Muscle layer of colon (tissue), 2 donors: Measurements from ENCODE around the gene KRTAP12-1.

Experiments used
- H3K27ac ChIP-seq: one replicate; pipeline ENCODE4 v1.7.0; 2013; ENCODE audit warnings: low read depth, mild to moderate bottlenecking, low read length, moderate library complexity
- H3K27me3 ChIP-seq, 2 donors: one replicate each; pipeline ENCODE4 v1.7.0; 2013; ENCODE audit warnings: low read length in 2 of 2, mild to moderate bottlenecking in 2 of 2; ENCODE audit not compliant: insufficient read depth in 2 of 2, control insufficient read depth in 1 of 2
- H3K36me3 ChIP-seq: one replicate; pipeline ENCODE4 v1.7.0; 2013; ENCODE audit warnings: mild to moderate bottlenecking, low read length; ENCODE audit not compliant: insufficient read depth
- H3K4me1 ChIP-seq: one replicate; pipeline ENCODE4 v1.7.0; 2013; ENCODE audit warnings: mild to moderate bottlenecking, low read length; ENCODE audit not compliant: insufficient read depth
- H3K4me3 ChIP-seq, 2 donors: one replicate each; pipeline ENCODE4 v1.7.0; 2013; ENCODE audit warnings: low read length in 2 of 2, low read depth in 1 of 2, mild to moderate bottlenecking in 1 of 2, moderate library complexity in 1 of 2
- H3K9ac ChIP-seq: one replicate; pipeline ENCODE4 v1.7.0; 2013; ENCODE audit warnings: low read length
- H3K9me3 ChIP-seq: one replicate; pipeline ENCODE4 v1.7.0; 2013; ENCODE audit warnings: mild to moderate bottlenecking, low read length
- donor health status: abdominal sarcoma.
- donor health status: Adenocarcinoma of cecum.

The KRTAP12-1 gene

GRCh38 chr21:44657635-44658540 is 24.1 kb downstream of the KRTAP12-1 start, which contains the start of gene KRTAP12-3:
TSS of gene KRTAP12-3 (plus strand) at chr21:44657932. CDS start at chr21:44657980, 48 bp downstream.
- Histone ChIP-seq H3K27ac (no peak within 1 kb of the TSS), H3K9ac (no peak within 1 kb of the TSS), H3K4me1 (no peaks in the 10 kb centered on the region), H3K27me3 (peaks cover 0 to 10% of the 10 kb centered on the region in 2 donors), H3K36me3 (no peaks in the 10 kb centered on the region), H3K9me3 (peaks cover 3% of the 10 kb centered on the region), H3K4me3 (no peak within 1 kb of the TSS)

- no peaks in the 10 kb centered on the region for H3K36me3 ChIP-seq
- no peak overlapping the region for H3K9ac ChIP-seq
- peaks cover 0 to 10% of the 10 kb centered on the region in 2 donors for H3K27me3 ChIP-seq
- H3K9me3 ChIP-seq = peaks cover 3% of the 10 kb centered on the region
- H3K4me3 ChIP-seq = no peak overlapping the region
- no peak overlapping the region for H3K27ac ChIP-seq
- H3K4me1 ChIP-seq = no peaks in the 10 kb centered on the region
Measured at GRCh38 chr21:44656868-44657267, 25.1 kb downstream of the KRTAP12-1 start.

- H3K4me3 ChIP-seq = no peak within 1 kb of the TSS
- peaks cover 3% of the 10 kb centered on the region for H3K9me3 ChIP-seq
- H3K27ac ChIP-seq = no peak within 1 kb of the TSS
- H3K9ac ChIP-seq = no peak within 1 kb of the TSS
- peaks cover 0 to 10% of the 10 kb centered on the region in 2 donors for H3K27me3 ChIP-seq
- no peaks in the 10 kb centered on the region for H3K4me1 ChIP-seq
- no peaks in the 10 kb centered on the region for H3K36me3 ChIP-seq
Measured at GRCh38 chr21:44654576-44655175, 27.3 kb downstream of the KRTAP12-1 start, which contains the start of gene KRTAP12-4. TSS of gene KRTAP12-4 (minus strand) at chr21:44654659. CDS start at chr21:44654614, 45 bp downstream.

- no peak overlapping the region for H3K9ac ChIP-seq
- H3K36me3 ChIP-seq = no peaks in the 10 kb centered on the region
- H3K9me3 ChIP-seq = peaks cover 3% of the 10 kb centered on the region
- H3K4me3 ChIP-seq = no peak overlapping the region
- H3K27ac ChIP-seq = no peak overlapping the region
- H3K4me1 ChIP-seq = no peaks in the 10 kb centered on the region
- peaks cover 0 to 5% of the 10 kb centered on the region in 2 donors for H3K27me3 ChIP-seq
Measured at GRCh38 chr21:44653656-44654575, 28.0 kb downstream of the KRTAP12-1 start.

- Histone ChIP-seq H3K36me3 (no peaks in the 10 kb centered on the region), H3K9ac (no peak overlapping the region)
Measured at GRCh38 chr21:44653123-44653522, 28.8 kb downstream of the KRTAP12-1 start.

GRCh38 chr21:44650973-44651675 is 30.8 kb downstream of the KRTAP12-1 start:
- Histone ChIP-seq H3K4me3 (no peak overlapping the region), H3K4me1 (no peaks in the 10 kb centered on the region), H3K9ac (no peak overlapping the region), H3K27ac (no peak overlapping the region), H3K9me3 (no peaks in the 10 kb centered on the region), H3K27me3 (peaks cover 0 to 12% of the 10 kb centered on the region in 2 donors), H3K36me3 (no peaks in the 10 kb centered on the region)

More at GRCh38 chr21:44653123-44653522, 28.8 kb downstream of the KRTAP12-1 start:
- Histone ChIP-seq H3K4me3 (no peak overlapping the region), H3K4me1 (no peaks in the 10 kb centered on the region), H3K9me3 (peaks cover under 1% of the 10 kb centered on the region), H3K27me3 (peaks cover 0 to 5% of the 10 kb centered on the region in 2 donors), H3K27ac (no peak overlapping the region)

GRCh38 chr21:44650265-44650972 is 31.5 kb downstream of the KRTAP12-1 start:
- no peak overlapping the region for H3K4me3 ChIP-seq
- H3K27ac ChIP-seq = no peak overlapping the region

GRCh38 chr21:44649521-44650100 is 32.4 kb downstream of the KRTAP12-1 start:
- H3K9me3 ChIP-seq = peaks cover 8% of the 10 kb centered on the region
- H3K27me3 ChIP-seq = peaks cover 0 to 12% of the 10 kb centered on the region in 2 donors
- H3K9ac ChIP-seq = no peak overlapping the region
- no peaks in the 10 kb centered on the region for H3K36me3 ChIP-seq
- no peak overlapping the region for H3K4me3 ChIP-seq
- H3K4me1 ChIP-seq = no peaks in the 10 kb centered on the region
- no peak overlapping the region for H3K27ac ChIP-seq

More at GRCh38 chr21:44650265-44650972, 31.5 kb downstream of the KRTAP12-1 start:
- peaks cover 0 to 12% of the 10 kb centered on the region in 2 donors for H3K27me3 ChIP-seq
- no peak overlapping the region for H3K9ac ChIP-seq
- H3K36me3 ChIP-seq = no peaks in the 10 kb centered on the region
- H3K9me3 ChIP-seq = peaks cover under 1% of the 10 kb centered on the region
- no peaks in the 10 kb centered on the region for H3K4me1 ChIP-seq

GRCh38 chr21:44648557-44649311 is 33.2 kb downstream of the KRTAP12-1 start:
- H3K4me1 ChIP-seq = no peaks in the 10 kb centered on the region
- H3K27me3 ChIP-seq = peaks cover 0 to 7% of the 10 kb centered on the region in 2 donors
- peaks cover 9% of the 10 kb centered on the region for H3K9me3 ChIP-seq
- no peak overlapping the region for H3K9ac ChIP-seq
- H3K4me3 ChIP-seq = no peak overlapping the region
- H3K36me3 ChIP-seq = no peaks in the 10 kb centered on the region
- H3K27ac ChIP-seq = no peak overlapping the region
